Right lobe of liver (tissue), 6 donors: Measurements from ENCODE around the gene CBLN3. TPM values are rescaled to one million over a fixed set of nuclear protein-coding genes. Genes with fewer than 3 reads are reported as not detected.

Source experiments
- ATAC-seq, 4 donors: fragments of 200-7000 bp; cut with Tn5 transposase; one replicate each; pipeline ENCODE4 v1.9.1; 2020; ENCODE audit warnings: mild to moderate bottlenecking in 4 of 4, moderate library complexity in 4 of 4
- DNase-seq, 3 donors: peaks; one replicate each; pipeline ENCODE4 v3.0.0-alpha.2; 2020
- H3K27ac ChIP-seq, 3 donors: fragments of 200-600 bp; one replicate each; pipeline ENCODE4 v1.8.0; 2022
- H3K27me3 ChIP-seq, 2 donors: fragments of 200-600 bp; one replicate each; pipeline ENCODE4 v1.8.0; 2022
- H3K36me3 ChIP-seq, 4 donors: fragments of 200-600 bp; sonication (generic) in 1 of 4; one replicate each; pipeline versions ENCODE4 v1.5.1 to v1.8.0; 2017 to 2022; ENCODE audit warnings: control low read depth in 1 of 4
- H3K4me1 ChIP-seq, 4 donors: fragments of 200-600 bp; sonication (generic) in 1 of 4; one replicate each; pipeline versions ENCODE4 v1.5.1 to v1.8.0; 2017 to 2022; ENCODE audit warnings: control low read depth in 1 of 4
- H3K4me3 ChIP-seq, 3 donors: fragments of 200-600 bp; one replicate each; pipeline ENCODE4 v1.8.0; 2022
- H3K9me3 ChIP-seq, 4 donors: fragments of 200-600 bp; sonication (generic) in 1 of 4; one replicate each; pipeline versions ENCODE4 v1.5.1 to v1.8.0; 2017 to 2022; ENCODE audit warnings: control low read depth in 1 of 4
- CTCF ChIP-seq, 4 donors: fragments of 200-600 bp in 3 of 4; fragments of 450-650 bp in 1 of 4; IDR thresholded peaks; one replicate each; pipeline versions ENCODE4 v1.5.1 to v1.8.0; 2016 to 2022; ENCODE audit warnings: antibody characterized with exemption in 4 of 4, mild to moderate bottlenecking in 2 of 4
- POLR2A ChIP-seq: fragments of 450-650 bp; IDR thresholded peaks from one replicate; pipeline ENCODE4 v1.6.1; 2017; ENCODE audit warnings: antibody characterized with exemption, mild to moderate bottlenecking
- WGBS: methylation state at CpG from one replicate; pipeline ENCODE4 v1.1.6; 2018; ENCODE audit warnings: low coverage, low lambda C conversion rate; ENCODE audit not compliant: insufficient coverage; ENCODE audit errors: missing lambda C conversion rate; 5-methylcytosine and 5-hydroxymethylcytosine counted together
- intact Hi-C, 2 donors: fragments of 100-400 bp; cut with DNase I; formaldehyde crosslinking; loops; one replicate each; pipeline versions ENCODE4 v1.11.2 to v1.14.1; 2022
- total RNA-seq, 6 experiments: library from RNA; depleted of rRNA in 2 of 6; stranded (reverse); fragments of >200 nt in 2 of 6; fragmentation: NEBNext Ultra II Directional in 3 of 6; extraction: Animal tissue kit (Norgen Biotek cat#: 25700) in 3 of 6; gene quantifications; one replicate each; pipeline versions ENCODE4 v1.1.0 to v1.2.4, GENCODE V29; 2016 to 2023
- donor health status: DM: no; HTN: yes; CAD: no.
- donor health status: DM: no; HTN: no; CAD: no.
- donor health status: DM: no; HTN: no; CAD: no.
- donor health status: DM: no; HTN: yes; CAD: no.
- donor health status: DM: no; HTN: yes; CAD: no.

Gene CBLN3
- total RNA-seq, 6 experiments from 2014 or later = 0.74 to 1.8 (median 1.2) TPM

- ATAC-seq (no peak), DNase-seq (no peak)
- H3K4me3 ChIP-seq = no peak overlapping the region
- H3K36me3 ChIP-seq = peaks cover 0 to 49% (median 17%) of the 10 kb centered on the region in 4 donors
- intact Hi-C loops = loop anchor here in 1 of 2 donors (5.0 kb wide), 1 partner anchor 108 kb away; no protein-coding TSS in a partner anchor
- no peaks in the 10 kb centered on the region for H3K9me3 ChIP-seq
- no peak overlapping the region for H3K27ac ChIP-seq
- no peaks in the 10 kb centered on the region for H3K27me3 ChIP-seq
- WGBS = 100% methylated on average over 3 of the region's 15 CpGs
- H3K4me1 ChIP-seq = peaks cover 0 to 17% (median 4%) of the 10 kb centered on the region in 4 donors
- TF ChIP-seq CTCF (IDR thresholded peaks at IDR 0.05) = no peak
- TF ChIP-seq POLR2A = no peak
Measured at GRCh38 chr14:24439830-24440605, 10.6 kb upstream of the CBLN3 start.

DNA sequence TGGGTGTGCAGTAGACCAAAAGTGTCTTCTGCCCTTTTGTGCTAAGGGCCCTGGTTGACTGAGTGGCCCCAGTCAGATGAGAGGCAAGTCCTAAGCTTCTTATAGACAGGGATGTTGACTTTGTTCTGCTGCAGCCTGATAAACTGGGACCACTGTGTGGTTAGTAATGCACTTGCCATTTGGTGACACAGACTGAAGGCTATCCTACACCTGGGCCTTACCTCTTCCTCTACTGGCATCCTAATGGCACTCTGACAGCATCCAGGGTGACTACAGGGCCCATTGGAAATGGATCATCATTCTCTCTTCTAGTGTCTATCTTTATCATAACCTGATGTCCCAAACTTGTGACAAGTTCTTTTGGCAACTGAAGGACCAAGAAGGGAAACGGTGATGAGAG lies 9.8 kb upstream of the CBLN3 start:
- no peak for DNase-seq
- peaks cover 0 to 50% (median 17%) of the 10 kb centered on the region in 4 donors for H3K36me3 ChIP-seq
- H3K27ac ChIP-seq = no peak overlapping the region
- intact Hi-C loops = loop anchor here in 1 of 2 donors (5.0 kb wide), 1 partner anchor 107 kb away; no protein-coding TSS in a partner anchor
- no peaks in the 10 kb centered on the region for H3K27me3 ChIP-seq
- no peak for TF ChIP-seq CTCF (IDR thresholded peaks at IDR 0.05)
- no peak for TF ChIP-seq POLR2A
- H3K4me1 ChIP-seq = peaks cover 0 to 17% (median 4%) of the 10 kb centered on the region in 4 donors
- no peaks in the 10 kb centered on the region for H3K9me3 ChIP-seq
- ATAC-seq = no peak
- no peak overlapping the region for H3K4me3 ChIP-seq
- WGBS = 77% methylated on average over 1 of the region's 1 CpG

DNA sequence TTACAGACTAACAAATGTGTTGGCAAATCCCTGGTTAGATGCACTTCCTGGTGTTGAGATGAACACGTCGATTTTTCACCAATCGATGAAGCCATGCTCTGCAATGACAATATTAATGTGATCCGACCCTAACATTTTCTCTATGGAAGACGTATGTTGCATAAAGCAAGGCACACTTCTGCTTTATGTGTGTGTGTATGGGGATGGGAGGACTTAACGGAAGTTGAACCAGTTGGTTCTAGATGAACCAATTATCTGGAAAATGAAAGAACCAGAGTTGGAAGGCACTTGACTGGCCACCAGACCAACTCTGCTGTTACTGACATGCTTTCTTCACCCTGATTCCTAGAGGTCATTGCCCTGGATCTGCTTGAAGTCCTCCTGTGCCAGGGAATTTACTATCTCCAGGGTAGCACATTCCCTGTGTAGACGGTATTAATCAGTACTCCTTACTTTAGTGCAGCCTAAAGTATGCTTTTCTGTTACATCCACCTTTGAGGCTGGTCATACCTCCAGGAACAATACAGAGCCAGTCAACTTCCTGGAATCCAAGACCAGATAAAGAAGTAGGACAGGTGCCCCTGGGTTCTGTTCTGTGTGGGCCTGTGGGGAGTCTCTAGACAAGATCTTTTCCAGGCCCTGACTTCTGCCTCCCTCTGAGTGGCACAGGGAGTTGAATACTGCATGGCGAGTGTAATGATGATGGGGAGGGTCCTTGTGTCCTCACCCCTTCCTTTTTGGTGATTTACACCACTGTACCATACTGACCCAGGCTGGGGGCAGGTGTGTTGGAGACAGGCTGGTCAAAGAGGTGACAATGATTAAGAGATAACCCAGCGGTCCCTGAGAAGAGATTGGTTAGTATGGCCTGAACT lies 9.0 kb upstream of the CBLN3 start:
- Histone ChIP-seq H3K4me3 (no peak overlapping the region), H3K4me1 (peaks cover 0 to 15% (median 4%) of the 10 kb centered on the region in 4 donors), H3K27me3 (no peaks in the 10 kb centered on the region), H3K27ac (no peak overlapping the region), H3K36me3 (peaks cover 0 to 58% (median 19%) of the 10 kb centered on the region in 4 donors), H3K9me3 (no peaks in the 10 kb centered on the region)
- WGBS = 51% methylated on average over 8 of the region's 9 CpGs
- ATAC-seq (no peak), DNase-seq (no peak)
- intact Hi-C loops = loop anchor here in 1 of 2 donors (5.0 kb wide), 1 partner anchor 106 kb away; no protein-coding TSS in a partner anchor
- TF ChIP-seq CTCF (IDR thresholded peaks at IDR 0.05) = no peak
- no peak for TF ChIP-seq POLR2A

DNA sequence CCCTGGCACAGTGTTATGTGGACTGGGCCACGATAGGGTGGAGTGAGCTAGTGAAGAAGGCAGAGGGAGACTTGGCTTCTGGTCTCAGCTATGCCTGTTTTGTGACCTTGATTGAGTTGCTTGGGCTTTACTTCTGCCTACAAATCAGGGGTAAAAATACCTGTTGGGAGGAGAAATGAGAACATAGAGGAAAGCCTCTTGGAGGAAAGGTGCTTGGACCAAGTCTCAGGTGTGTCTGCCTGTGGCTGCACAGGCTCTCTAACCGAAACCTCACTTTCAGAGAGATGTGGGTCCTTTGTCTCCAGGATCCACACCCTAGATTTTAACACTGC lies 8.2 kb upstream of the CBLN3 start:
- no peak for DNase-seq
- no peak for TF ChIP-seq POLR2A
- no peak for TF ChIP-seq CTCF (IDR thresholded peaks at IDR 0.05)
- H3K27ac ChIP-seq = peak overlapping the region in 1 of 3 donors; percentile 42
- peaks cover 0 to 66% (median 22%) of the 10 kb centered on the region in 4 donors for H3K36me3 ChIP-seq
- ATAC-seq = no peak
- intact Hi-C loops = loop anchor here in 1 of 2 donors (5.0 kb wide), 1 partner anchor 105 kb away; no protein-coding TSS in a partner anchor
- no peak overlapping the region for H3K4me3 ChIP-seq
- whole genome bisulfite sequencing = 29% methylated on average over 1 of the region's 2 CpGs
- H3K27me3 ChIP-seq = no peaks in the 10 kb centered on the region
- peaks cover 0 to 11% (median 4%) of the 10 kb centered on the region in 4 donors for H3K4me1 ChIP-seq
- no peaks in the 10 kb centered on the region for H3K9me3 ChIP-seq
